ENCODE results near the gene STK40.

STK40 gene

DNA sequence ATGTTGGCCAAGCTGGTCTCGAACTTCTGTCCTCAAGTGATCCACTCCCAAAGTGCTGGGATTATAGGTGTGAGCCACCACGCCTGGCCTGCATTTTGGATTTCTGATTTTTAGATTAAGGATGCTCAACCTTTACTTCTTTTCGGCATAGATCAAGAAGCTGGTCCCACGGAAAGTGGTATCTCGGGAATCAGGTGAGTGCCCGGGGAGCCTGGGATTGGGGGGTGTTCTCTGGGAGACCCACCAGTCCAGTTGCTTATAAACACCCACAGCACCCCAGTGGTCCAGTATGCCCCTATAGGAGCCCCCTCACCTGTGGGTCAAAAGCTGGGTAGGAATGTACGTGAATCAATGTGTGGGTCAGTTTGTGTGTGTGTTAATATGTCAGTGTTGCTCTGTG is 76.3 kb downstream of the STK40 start:
- no peak for DNase-seq

DNA sequence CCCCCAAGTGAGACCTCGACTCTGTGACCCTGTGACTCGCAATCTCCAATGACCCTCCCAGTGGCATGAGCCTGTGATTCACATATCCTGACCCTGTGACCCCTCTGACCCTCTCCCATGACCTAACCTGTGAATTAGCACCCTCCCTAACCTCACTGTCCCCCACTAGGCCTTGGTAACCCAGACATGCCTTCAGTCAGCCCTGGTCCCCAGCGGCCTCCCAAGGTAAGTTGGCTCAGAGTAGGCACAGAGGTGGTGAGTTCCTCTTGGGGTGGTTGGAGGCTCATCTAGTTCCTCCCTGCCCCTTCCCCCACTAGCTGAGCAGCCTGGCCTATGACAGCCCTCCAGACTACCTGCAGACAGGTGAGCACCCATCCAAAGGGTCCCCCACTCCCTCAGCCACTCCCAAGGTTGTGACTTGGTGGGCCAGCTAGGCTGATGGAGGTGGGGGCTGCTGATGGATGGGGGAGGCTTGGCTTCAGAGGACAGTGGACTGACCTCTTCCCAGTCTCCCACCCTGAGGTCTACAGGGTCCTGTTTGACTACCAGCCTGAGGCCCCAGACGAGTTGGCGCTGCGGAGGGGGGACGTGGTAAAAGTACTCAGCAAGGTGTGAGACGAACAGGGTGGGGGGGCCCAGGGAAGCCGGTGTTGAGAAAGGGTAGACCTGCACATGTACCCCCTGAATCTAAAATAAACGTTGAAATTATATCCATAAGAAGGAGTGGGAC is 78.0 kb downstream of the STK40 start:
- no peak for DNase-seq

GRCh38 chr1:36306902-36307456 is 78.7 kb downstream of the STK40 start:
- DNase-seq: peak; percentile 92

- DNase-seq: no peak
Measured at GRCh38 chr1:36306210-36306901, 79.4 kb downstream of the STK40 start, which contains the start of gene SH3D21. Gene SH3D21 (plus strand): TSS chr1:36306368. CDS start chr1:36306421, 53 bp downstream.

GRCh38 chr1:36305915-36306209 is 79.9 kb downstream of the STK40 start:
- no peak for DNase-seq

- DNase-seq: no peak
Measured at GRCh38 chr1:36304970-36305914, 80.5 kb downstream of the STK40 start.

GRCh38 chr1:36304521-36304920 is 81.2 kb downstream of the STK40 start:
- DNase-seq: no peak

GRCh38 chr1:36303650-36304360 is 81.9 kb downstream of the STK40 start:
- no peak for DNase-seq

DNA sequence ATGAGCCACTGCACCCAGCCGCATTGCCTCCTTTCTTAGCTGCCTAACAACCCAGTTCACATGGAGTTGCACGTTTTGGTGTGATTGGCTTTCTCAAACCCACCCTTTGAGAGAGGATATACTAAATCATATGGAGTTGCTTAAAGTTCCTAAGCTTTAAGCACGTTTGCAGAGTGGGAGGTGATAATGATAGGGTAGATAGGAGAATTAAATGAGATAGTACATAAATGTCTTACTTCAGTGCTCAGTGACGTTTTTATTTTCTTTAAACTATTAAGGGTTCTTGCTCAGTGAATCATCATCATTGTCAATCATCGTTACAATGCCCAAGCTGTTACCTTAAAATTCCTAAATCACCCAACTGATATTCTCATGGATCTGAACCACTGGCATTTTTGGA is 82.5 kb downstream of the STK40 start:
- no peak for DNase-seq

GRCh38 chr1:36301220-36301619 is 84.5 kb downstream of the STK40 start:
- DNase-seq: no peak

GRCh38 chr1:36300526-36300925 is 85.2 kb downstream of the STK40 start:
- no peak for DNase-seq

- DNase-seq: no peak
Measured at GRCh38 chr1:36298640-36299039, 87.1 kb downstream of the STK40 start.

GRCh38 chr1:36297062-36297461 is 88.7 kb downstream of the STK40 start:
- DNase-seq: no peak

DNA sequence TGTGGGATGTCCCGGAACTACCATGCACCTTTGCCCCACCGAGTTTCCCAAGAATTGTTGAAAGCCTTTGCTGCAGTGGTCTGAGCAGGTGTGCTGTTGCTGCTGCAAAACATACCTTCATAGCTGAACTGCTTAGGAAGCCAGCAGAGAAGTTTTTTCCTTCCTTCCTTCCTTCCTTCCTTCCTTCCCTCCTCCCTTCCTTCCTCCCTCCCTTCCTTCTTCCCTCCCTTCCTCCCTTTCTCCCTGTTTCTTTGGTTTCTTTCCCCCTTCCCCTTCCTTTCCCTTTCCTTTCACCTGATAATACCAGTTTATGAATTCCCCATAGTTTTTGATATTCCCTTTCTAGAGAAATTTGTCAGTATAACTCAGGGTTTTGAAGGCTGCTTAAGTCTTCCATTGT is 90.3 kb downstream of the STK40 start:
- no peak for DNase-seq
